HepG2 (cell line): Measurements from ENCODE around the gene PHLDB1.
"Not testable (repeated sequence)": the region's sequence is repeated elsewhere in the genome, so short reads cannot be mapped to it uniquely, and the experiment has no call there.

ENCODE experiments used
- DBP ChIP-seq: sonication (generic); formaldehyde crosslinking; IDR thresholded peaks from 2 replicates; pipeline ENCODE4 v1.4.0; 2020; ENCODE audit warnings: missing genetic modification reagents; ENCODE audit errors: not compliant biosample characterization
- HDAC6 ChIP-seq: fragments of 200-600 bp; sonication (generic); IDR thresholded peaks from 2 replicates; pipeline ENCODE4 v1.7.0; 2017; ENCODE audit warnings: mild to moderate bottlenecking, antibody characterized with exemption, low read length, low read depth
- RAD21 ChIP-seq: fragments of 450-650 bp; formaldehyde crosslinking; IDR thresholded peaks from 2 replicates; pipeline ENCODE4 v1.5.0; 2020; ENCODE audit warnings: mild to moderate bottlenecking
- SP4 ChIP-seq: sonication (generic); formaldehyde crosslinking; IDR thresholded peaks from 2 replicates; pipeline ENCODE4 v1.8.1; 2023; ENCODE audit warnings: mild to moderate bottlenecking, missing genetic modification reagents
- TAF15 ChIP-seq: fragments of 200-400 bp; formaldehyde crosslinking; IDR thresholded peaks from one replicate; pipeline ENCODE4 v1.6.1; 2018; ENCODE audit warnings: mild to moderate bottlenecking, low read depth, low read length; ENCODE audit not compliant: poor library complexity, severe bottlenecking
- ZMAT3 ChIP-seq: sonication (generic); formaldehyde crosslinking; conservative IDR thresholded peaks from 2 replicates; pipeline ENCODE4 v1.7.0; 2021; ENCODE audit warnings: missing genetic modification reagents
- ZNF747 ChIP-seq: sonication (generic); formaldehyde crosslinking; IDR thresholded peaks from 2 replicates; pipeline ENCODE4 v1.8.1; 2023; ENCODE audit warnings: missing genetic modification reagents, mild to moderate bottlenecking, borderline replicate concordance
- ZSCAN5A ChIP-seq: sonication (generic); formaldehyde crosslinking; IDR thresholded peaks from 2 replicates; pipeline ENCODE4 v1.8.0; 2022; ENCODE audit warnings: mild to moderate bottlenecking, missing genetic modification reagents, borderline replicate concordance

- TF ChIP-seq TAF15; RAD21 (CRISPR knock-in tag); DBP; ZMAT3 (CRISPR knock-in tag); ZSCAN5A (CRISPR knock-in tag); HDAC6; ZNF747; SP4: not testable (repeated sequence)
Observed at GRCh38 chr11:118577995-118578394, 29.4 kb upstream of the PHLDB1 start.
